HG03175 (cell line): ENCODE results near the gene SBK3.

Experiments used
- ATAC-seq: cut with Tn5 transposase; IDR thresholded peaks from one replicate; pipeline ENCODE4 v1.9.1; 2021; ENCODE audit warnings: mild to moderate bottlenecking, moderate library complexity; ENCODE audit not compliant: unreplicated experiment

Gene SBK3

GRCh38 chr19:55491546-55492360 is 53.6 kb downstream of the SBK3 start:
- no peak for ATAC-seq
